OCI-LY3 (cell line): Measurements from ENCODE around the gene ROBO3.

Source experiments
- EZH2phosphoT487 ChIP-seq: fragments of 200-600 bp; shearing (Covaris generic); IDR thresholded peaks from 2 replicates; pipeline ENCODE4 v1.6.1; 2018; ENCODE audit warnings: antibody characterized with exemption, mixed run types, low read depth
- TF ChIP-seq, protein P1 (sequence below): fragments of 200-600, 300-600 bp; sonication (generic); IDR thresholded peaks from 2 replicates; pipeline ENCODE4 v1.5.1; 2014; ENCODE audit warnings: antibody characterized with exemption, low read length, low read depth

DNA sequence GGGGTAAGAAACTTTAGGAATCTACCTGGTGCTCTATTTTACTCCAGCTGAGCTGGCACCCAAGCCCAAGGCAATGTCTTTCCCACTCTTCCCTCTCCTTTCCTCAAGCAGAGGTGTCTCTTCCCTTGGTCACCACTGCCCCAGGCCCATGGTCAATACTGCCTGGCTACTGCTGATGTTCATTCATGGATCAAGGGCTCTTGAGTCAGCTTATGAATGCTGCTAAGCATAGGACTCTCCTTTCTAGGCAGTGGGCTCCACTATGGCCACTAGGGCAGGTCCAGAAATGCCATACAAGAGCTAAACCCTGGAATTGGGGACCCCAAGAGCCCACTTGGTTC, 51.1 kb downstream of the ROBO3 start:
- TF ChIP-seq, protein P1, sequence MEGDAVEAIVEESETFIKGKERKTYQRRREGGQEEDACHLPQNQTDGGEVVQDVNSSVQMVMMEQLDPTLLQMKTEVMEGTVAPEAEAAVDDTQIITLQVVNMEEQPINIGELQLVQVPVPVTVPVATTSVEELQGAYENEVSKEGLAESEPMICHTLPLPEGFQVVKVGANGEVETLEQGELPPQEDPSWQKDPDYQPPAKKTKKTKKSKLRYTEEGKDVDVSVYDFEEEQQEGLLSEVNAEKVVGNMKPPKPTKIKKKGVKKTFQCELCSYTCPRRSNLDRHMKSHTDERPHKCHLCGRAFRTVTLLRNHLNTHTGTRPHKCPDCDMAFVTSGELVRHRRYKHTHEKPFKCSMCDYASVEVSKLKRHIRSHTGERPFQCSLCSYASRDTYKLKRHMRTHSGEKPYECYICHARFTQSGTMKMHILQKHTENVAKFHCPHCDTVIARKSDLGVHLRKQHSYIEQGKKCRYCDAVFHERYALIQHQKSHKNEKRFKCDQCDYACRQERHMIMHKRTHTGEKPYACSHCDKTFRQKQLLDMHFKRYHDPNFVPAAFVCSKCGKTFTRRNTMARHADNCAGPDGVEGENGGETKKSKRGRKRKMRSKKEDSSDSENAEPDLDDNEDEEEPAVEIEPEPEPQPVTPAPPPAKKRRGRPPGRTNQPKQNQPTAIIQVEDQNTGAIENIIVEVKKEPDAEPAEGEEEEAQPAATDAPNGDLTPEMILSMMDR = no peak
- no peak for TF ChIP-seq EZH2phosphoT487
